Osteocyte (in vitro differentiated cells): ENCODE data around the gene ARL6IP1. TPM values are rescaled to one million over a fixed set of nuclear protein-coding genes. Genes with fewer than 3 reads are reported as not detected.

ENCODE experiments used
- DNase-seq: peaks from one replicate; pipeline ENCODE4 v3.0.0; 2021; ENCODE audit warnings: mixed read lengths; ENCODE audit not compliant: unreplicated experiment; ENCODE audit errors: extremely low spot score
- H3K27ac Mint-ChIP-seq: one replicate; pipeline ENCODE4 v1.8.0; 2021; ENCODE audit warnings: mild to moderate bottlenecking, mixed read lengths; ENCODE audit not compliant: unreplicated experiment
- H3K27me3 Mint-ChIP-seq: one replicate; pipeline ENCODE4 v1.8.0; 2021; ENCODE audit warnings: mixed read lengths; ENCODE audit not compliant: unreplicated experiment
- H3K36me3 Mint-ChIP-seq: one replicate; pipeline ENCODE4 v1.8.0; 2021; ENCODE audit warnings: mixed read lengths; ENCODE audit not compliant: unreplicated experiment
- H3K4me1 Mint-ChIP-seq: one replicate; pipeline ENCODE4 v1.8.0; 2021; ENCODE audit warnings: mixed read lengths; ENCODE audit not compliant: unreplicated experiment
- H3K4me3 Mint-ChIP-seq: one replicate; pipeline ENCODE4 v1.8.0; 2021; ENCODE audit warnings: mild to moderate bottlenecking, moderate library complexity, mixed read lengths; ENCODE audit not compliant: unreplicated experiment
- H3K9me3 Mint-ChIP-seq: one replicate; pipeline ENCODE4 v1.8.0; 2021; ENCODE audit warnings: mixed read lengths; ENCODE audit not compliant: unreplicated experiment
- CTCF ChIP-seq: fragments of 200-600 bp; sonication (generic); IDR thresholded peaks from 2 replicates; pipeline ENCODE4 v1.5.0; 2021; ENCODE audit warnings: antibody characterized with exemption, mild to moderate bottlenecking, moderate library complexity
- total RNA-seq: library from RNA; stranded (reverse); gene quantifications from 2 replicates; pipeline ENCODE4 v1.2.1, GENCODE V29; 2021

ARL6IP1 gene
- total RNA-seq, 1 donor from 2014 or later, result 95.4 TPM

DNA sequence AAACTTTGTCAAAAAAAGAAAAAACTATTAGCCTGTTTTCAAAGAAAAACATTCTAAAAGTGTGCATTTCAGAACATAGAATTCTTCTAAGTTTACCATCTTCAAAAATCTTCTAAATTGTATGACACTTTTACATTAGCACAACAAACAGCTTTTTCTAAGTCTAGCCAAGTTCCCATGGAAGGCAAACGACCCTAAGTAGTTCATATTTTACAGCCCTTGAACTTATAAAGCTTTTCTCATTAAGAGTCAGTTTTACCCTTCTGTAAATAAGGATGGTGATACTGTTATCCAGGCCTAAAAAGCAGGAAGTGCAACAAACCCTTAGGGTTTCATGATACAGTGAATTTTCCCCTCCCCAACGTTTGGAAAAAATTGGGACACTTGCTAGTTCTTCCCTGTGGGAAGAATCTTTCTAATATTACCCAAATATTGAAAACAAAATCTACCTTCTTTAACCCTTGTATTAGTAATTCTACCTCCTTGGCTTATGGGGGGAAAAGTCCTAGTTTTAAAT is 4.0 kb upstream of the ARL6IP1 start:
- H3K27me3 Mint-ChIP-seq, result no peaks in the 10 kb centered on the region
- H3K9me3 Mint-ChIP-seq, result no peaks in the 10 kb centered on the region
- peaks cover 23% of the 10 kb centered on the region for H3K36me3 Mint-ChIP-seq
- no peak overlapping the region for H3K4me3 Mint-ChIP-seq
- H3K27ac Mint-ChIP-seq, result peak overlapping the region; percentile 72
- DNase-seq, result no peak
- peaks cover 38% of the 10 kb centered on the region for H3K4me1 Mint-ChIP-seq
- no peak for TF ChIP-seq CTCF

GRCh38 chr16:18804540-18804939 is 3.2 kb upstream of the ARL6IP1 start:
- Mint-ChIP-seq H3K27ac (peak overlapping the region; percentile 72), H3K4me3 (no peak overlapping the region), H3K36me3 (peaks cover 16% of the 10 kb centered on the region), H3K9me3 (no peaks in the 10 kb centered on the region), H3K4me1 (peaks cover 46% of the 10 kb centered on the region), H3K27me3 (no peaks in the 10 kb centered on the region)
- no peak for TF ChIP-seq CTCF
- no peak for DNase-seq

DNA sequence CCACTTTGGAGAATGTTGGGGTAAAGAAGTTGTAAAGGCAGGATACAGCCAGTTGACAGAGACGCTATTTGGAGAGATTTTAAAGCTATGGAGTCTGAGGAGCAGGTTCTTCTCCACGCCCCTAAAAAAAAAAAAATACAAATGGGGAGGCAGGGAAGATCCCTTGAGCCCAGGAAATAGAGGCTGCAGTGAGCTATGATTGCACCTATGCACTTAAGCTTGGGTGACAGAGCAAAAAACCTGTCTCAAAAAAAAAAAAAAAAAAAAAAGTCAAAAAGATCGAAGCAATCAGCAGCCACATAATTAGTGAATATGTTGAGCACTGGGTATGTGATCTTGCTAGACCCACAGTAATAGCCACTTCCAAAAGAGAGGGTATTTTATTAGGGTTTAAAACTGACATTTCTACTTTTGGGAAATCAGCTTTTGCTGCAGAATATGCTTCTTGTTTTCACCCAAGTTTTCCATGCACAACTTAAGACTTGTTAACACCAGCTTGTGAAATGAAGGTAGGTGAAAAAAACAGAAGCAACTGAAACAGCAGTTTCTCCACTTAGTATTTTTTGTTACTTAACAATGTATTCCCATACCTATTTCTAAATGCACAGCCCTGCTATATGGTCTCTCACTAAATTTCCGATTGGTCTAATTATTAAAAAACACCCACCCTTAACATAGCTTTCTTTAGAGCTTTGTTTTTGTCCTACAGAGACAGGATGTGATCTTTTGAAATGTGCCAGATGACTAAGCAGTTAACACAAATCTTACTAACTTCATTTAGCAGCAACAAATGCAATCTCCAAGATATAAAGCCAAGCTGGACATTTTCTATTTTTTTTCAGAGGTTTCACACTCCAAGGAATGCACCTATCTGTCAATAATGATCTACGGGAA is 2.5 kb upstream of the ARL6IP1 start:
- Mint-ChIP-seq H3K27me3 (no peaks in the 10 kb centered on the region), H3K4me1 (peaks cover 53% of the 10 kb centered on the region), H3K27ac (peak overlapping the region; percentile 99), H3K9me3 (no peaks in the 10 kb centered on the region), H3K36me3 (peaks cover 9% of the 10 kb centered on the region), H3K4me3 (no peak overlapping the region)
- no peak for TF ChIP-seq CTCF
- DNase-seq, result no peak

GRCh38 chr16:18802767-18803343 is 1.5 kb upstream of the ARL6IP1 start:
- TF ChIP-seq CTCF, result no peak
- Mint-ChIP-seq H3K27me3 (no peaks in the 10 kb centered on the region), H3K4me3 (peak overlapping the region; percentile 96), H3K9me3 (no peaks in the 10 kb centered on the region), H3K4me1 (peaks cover 62% of the 10 kb centered on the region), H3K36me3 (peaks cover 4% of the 10 kb centered on the region), H3K27ac (peak overlapping the region; percentile 99)
- no peak for DNase-seq

- peak overlapping the region; percentile 96 for H3K4me3 Mint-ChIP-seq
- H3K9me3 Mint-ChIP-seq, result no peaks in the 10 kb centered on the region
- no peak for DNase-seq
- TF ChIP-seq CTCF, result no peak
- peaks cover 64% of the 10 kb centered on the region for H3K4me1 Mint-ChIP-seq
- H3K36me3 Mint-ChIP-seq, result peaks cover 13% of the 10 kb centered on the region
- peak overlapping the region; percentile 99 for H3K27ac Mint-ChIP-seq
- H3K27me3 Mint-ChIP-seq, result no peaks in the 10 kb centered on the region
Measured at GRCh38 chr16:18800775-18801144, 589 bp downstream of the ARL6IP1 start.
